ENCODE results near the gene KIFAP3. TPM values are rescaled to one million over a fixed set of nuclear protein-coding genes. Genes with fewer than 3 reads are reported as not detected.
"Not testable (repeated sequence)": the region's sequence is repeated elsewhere in the genome, so short reads cannot be mapped to it uniquely, and the experiment has no call there.

The KIFAP3 gene
- polyA plus RNA-seq, 1 donor: 39.9 TPM

DNA sequence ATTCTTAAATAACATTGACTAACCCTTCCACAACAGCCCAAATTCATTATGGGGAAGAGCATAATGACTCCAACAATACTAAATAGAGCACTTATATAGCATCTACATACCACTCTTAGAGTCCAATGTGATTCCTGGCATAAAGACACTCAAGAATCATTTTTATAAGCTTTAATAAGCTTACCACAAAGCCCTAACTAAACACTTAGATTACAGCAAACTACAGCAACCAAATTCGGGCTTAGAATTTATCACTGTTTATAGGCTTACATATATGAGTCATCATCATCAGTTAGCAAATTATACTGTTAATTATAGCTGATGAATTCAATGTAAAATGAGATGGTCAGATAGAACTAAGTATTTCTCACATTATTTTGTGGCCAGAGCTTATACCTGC, 188.1 kb downstream of the KIFAP3 start:
- DNase-seq: no peak

GRCh38 chr1:169885207-169885606, 189.3 kb downstream of the KIFAP3 start:
- DNase-seq: no peak

GRCh38 chr1:169884634-169885033, 189.9 kb downstream of the KIFAP3 start:
- no peak for DNase-seq

DNA sequence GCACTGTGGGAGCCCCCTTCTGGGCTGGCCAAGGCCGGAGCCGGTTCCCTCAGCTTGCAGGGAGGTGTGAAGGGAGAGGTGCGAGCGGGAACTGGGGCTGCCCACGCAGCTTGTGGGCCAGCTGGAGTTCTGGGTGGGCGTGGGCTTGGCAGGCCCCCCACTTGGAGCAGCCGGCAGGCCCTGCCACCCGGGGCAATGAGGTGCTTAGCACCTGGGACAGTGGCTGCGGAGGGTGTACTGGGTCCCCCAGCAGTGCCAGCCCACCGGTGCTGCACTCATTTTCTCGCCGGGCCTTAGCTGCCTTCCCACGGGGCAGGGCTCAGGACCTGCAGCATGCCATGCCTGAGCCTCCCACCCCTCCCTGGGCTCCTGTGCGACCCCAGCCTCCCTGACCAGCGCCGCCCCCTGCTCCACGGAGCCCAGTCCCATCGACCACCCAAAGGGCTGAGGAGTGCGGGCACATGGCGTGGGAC, 192.4 kb downstream of the KIFAP3 start:
- no peak for DNase-seq

DNA sequence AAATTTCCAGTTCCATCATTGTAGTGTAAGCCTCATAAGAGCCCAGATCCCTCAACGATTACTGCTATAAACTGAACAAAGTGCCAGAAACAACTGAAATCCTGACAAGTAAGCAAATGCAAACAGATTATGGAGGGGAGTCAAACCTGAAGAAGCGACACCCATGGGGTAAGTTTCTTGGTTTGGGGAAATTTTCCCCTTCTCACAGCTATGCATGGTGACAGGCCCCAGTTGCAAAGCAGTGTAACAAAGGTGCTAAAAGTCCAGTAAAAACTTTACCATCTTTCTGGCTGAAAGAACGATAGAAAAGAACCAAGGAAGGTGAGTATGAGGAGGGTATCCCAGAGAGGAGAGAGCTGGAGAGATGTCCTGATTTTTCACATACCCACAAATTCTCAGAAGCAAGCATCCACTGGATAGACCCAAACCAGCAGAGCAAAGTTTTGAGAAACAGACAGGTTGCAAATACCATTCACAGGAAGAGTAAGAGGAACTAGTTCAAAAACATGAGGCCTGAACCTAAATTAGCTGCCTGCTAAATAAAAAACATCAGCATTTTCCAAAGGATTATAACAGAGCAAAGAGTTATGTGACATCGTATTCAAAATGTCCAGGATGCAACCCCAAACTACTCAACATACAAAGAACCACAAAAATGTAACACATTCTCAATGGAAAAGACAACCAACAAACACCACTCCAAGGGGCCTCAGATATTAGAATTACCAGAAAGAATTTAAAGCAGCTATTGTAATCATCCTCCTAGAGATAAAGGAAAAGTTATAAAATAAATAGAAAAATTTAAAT, 195.3 kb downstream of the KIFAP3 start:
- DNase-seq: no peak

GRCh38 chr1:169878498-169878897, 196.0 kb downstream of the KIFAP3 start:
- DNase-seq: no peak

- no peak for DNase-seq
Observed at GRCh38 chr1:169877800-169878491, 196.5 kb downstream of the KIFAP3 start.

DNA sequence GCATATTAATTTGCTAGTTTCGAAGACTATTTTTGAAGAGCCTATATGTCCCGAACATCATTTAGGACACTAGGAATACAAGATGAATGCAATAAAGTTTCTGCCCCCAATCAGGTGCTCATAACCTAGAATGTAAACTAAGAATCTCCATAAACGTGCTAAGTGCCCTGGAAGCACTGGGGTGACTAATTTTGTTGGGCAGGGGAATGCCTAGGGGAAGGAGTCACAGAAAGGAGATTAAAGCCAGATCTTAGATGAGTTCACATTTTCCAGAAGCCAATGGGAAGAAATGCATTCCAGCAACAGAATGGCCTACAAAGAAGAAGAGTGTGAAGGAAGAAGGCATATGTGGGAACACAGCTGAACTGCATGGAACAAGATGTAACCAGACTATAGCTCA, 200.3 kb downstream of the KIFAP3 start:
- no peak for DNase-seq

DNA sequence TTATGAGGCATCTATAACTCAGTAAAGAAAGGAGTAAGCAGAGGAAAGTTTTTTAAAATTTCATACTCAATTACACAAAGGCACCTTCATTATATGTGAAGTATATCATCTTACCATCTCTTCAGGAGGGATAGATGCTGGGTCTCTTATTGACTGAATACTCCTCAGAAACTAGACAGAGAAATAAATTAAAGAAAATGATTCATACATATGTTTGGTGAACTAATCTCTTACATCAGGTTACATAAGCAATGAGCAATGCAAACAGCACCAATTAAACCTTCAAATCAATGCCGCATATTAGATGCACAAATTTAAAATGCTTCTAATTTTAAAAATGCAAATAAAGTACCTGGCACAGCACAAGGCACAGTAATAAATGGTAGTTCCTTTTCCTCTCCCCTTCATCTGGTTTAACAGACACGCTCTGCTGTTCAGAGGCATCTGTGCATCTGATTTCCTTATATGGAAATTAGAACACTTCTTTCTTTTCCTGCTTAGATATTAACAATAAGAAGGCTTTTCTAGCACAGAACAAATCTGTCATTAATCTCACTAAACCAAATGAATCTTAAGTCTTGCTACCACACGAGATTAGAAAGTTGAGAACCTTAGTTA, 200.8 kb downstream of the KIFAP3 start:
- no peak for DNase-seq

GRCh38 chr1:169872906-169873305, 201.6 kb downstream of the KIFAP3 start:
- DNase-seq: no peak

DNA sequence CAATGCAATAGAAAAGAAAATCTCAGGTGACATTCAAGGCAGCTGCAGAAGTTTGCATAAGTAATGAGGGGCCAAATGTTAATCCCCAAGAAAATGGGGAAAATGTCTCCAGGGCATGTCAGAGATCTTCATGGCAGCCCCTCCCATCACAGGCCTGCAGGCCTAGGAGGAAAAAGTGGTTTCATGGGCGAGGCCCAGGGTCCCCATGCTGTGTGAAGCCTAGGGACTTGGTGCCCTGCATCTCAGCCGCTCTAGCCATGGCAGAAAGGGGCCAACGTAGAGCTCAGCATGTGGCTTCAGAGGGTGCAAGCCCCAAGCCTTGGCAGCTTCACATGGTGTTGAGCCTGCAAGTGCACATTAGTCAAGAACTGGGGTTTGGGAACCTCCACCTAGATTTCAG, 202.5 kb downstream of the KIFAP3 start:
- not testable (repeated sequence) for DNase-seq

Other genes with a start within 250 kb of the KIFAP3 start
- 10.6 TPM for gene SCYL3, start 180.8 kb downstream of the KIFAP3 start, polyA plus RNA-seq (ENCODE audit: insufficient read length)
- gene NTMT2, start 71.3 kb upstream of the KIFAP3 start, polyA plus RNA-seq (ENCODE audit: insufficient read length): 10.6 TPM